Measurements from ENCODE around the gene GLYAT.
"Not testable (repeated sequence)": the region's sequence is repeated elsewhere in the genome, so short reads cannot be mapped to it uniquely, and the experiment has no call there.

DNA sequence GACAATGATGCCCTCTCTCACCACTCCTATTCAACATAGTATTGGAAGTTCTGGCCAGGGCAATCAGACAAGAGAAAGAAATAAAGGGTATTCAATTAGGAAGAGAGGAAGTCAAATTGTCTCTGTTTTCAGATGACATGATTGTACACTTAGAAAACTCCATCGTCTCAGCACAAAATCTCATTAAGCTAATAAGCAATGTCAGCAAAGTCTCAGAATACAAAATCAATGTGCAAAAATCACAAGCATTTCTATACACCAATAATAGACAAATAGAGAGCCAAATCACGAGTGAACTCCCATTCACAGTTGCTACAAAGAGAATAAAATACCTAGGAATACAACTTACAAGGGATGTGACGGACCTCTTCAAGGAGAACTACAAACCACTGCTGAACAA, 49.1 kb downstream of the GLYAT start:
- TF ChIP-seq POLR2AphosphoS5 (IDR thresholded peaks at IDR 0.05; ENCODE audit: low read depth, low read length); CTCF (IDR thresholded peaks at IDR 0.05); TCF7L2 (IDR thresholded peaks at IDR 0.05; ENCODE audit: low read depth, low read length): not testable (repeated sequence)
- TF ChIP-seq, protein P1, sequence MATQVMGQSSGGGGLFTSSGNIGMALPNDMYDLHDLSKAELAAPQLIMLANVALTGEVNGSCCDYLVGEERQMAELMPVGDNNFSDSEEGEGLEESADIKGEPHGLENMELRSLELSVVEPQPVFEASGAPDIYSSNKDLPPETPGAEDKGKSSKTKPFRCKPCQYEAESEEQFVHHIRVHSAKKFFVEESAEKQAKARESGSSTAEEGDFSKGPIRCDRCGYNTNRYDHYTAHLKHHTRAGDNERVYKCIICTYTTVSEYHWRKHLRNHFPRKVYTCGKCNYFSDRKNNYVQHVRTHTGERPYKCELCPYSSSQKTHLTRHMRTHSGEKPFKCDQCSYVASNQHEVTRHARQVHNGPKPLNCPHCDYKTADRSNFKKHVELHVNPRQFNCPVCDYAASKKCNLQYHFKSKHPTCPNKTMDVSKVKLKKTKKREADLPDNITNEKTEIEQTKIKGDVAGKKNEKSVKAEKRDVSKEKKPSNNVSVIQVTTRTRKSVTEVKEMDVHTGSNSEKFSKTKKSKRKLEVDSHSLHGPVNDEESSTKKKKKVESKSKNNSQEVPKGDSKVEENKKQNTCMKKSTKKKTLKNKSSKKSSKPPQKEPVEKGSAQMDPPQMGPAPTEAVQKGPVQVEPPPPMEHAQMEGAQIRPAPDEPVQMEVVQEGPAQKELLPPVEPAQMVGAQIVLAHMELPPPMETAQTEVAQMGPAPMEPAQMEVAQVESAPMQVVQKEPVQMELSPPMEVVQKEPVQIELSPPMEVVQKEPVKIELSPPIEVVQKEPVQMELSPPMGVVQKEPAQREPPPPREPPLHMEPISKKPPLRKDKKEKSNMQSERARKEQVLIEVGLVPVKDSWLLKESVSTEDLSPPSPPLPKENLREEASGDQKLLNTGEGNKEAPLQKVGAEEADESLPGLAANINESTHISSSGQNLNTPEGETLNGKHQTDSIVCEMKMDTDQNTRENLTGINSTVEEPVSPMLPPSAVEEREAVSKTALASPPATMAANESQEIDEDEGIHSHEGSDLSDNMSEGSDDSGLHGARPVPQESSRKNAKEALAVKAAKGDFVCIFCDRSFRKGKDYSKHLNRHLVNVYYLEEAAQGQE (IDR thresholded peaks at IDR 0.05; ENCODE audit: insufficient read depth in 1 of 2, low read depth in 2 of 2, low read length in 1 of 2) = not testable (repeated sequence)
